Nephron (organoid): ENCODE results near the gene GIT1.

Experiments
- H3K27ac Mint-ChIP-seq, 3 experiments: 2 replicates each; pipeline ENCODE4 v1.8.0; 2020; ENCODE audit warnings: mixed read lengths in 3 of 3, mild to moderate bottlenecking in 2 of 3, moderate library complexity in 1 of 3
- H3K27me3 Mint-ChIP-seq: 2 replicates; pipeline ENCODE4 v1.8.0; 2021; ENCODE audit warnings: low read depth, mild to moderate bottlenecking, moderate library complexity, mixed read lengths
- H3K36me3 Mint-ChIP-seq: 2 replicates; pipeline ENCODE4 v1.8.0; 2020; ENCODE audit warnings: low read depth, mixed read lengths
- H3K4me1 Mint-ChIP-seq: 2 replicates; pipeline ENCODE4 v1.8.0; 2020; ENCODE audit warnings: mixed read lengths
- H3K4me3 Mint-ChIP-seq, 3 experiments: 2 replicates each; pipeline ENCODE4 v1.8.0; 2020; ENCODE audit warnings: mild to moderate bottlenecking in 3 of 3, mixed read lengths in 3 of 3, moderate library complexity in 2 of 3
- H3K9me3 Mint-ChIP-seq: 2 replicates; pipeline ENCODE4 v1.8.0; 2020; ENCODE audit warnings: mixed read lengths
- TF ChIP-seq, protein P1 (sequence below), 3 experiments: fragments of 200-600 bp; sonication (generic); IDR thresholded peaks; one replicate each; pipeline ENCODE4 v1.5.0; 2021; ENCODE audit warnings: antibody characterized with exemption in 3 of 3; ENCODE audit not compliant: unreplicated experiment in 3 of 3

Gene GIT1

DNA sequence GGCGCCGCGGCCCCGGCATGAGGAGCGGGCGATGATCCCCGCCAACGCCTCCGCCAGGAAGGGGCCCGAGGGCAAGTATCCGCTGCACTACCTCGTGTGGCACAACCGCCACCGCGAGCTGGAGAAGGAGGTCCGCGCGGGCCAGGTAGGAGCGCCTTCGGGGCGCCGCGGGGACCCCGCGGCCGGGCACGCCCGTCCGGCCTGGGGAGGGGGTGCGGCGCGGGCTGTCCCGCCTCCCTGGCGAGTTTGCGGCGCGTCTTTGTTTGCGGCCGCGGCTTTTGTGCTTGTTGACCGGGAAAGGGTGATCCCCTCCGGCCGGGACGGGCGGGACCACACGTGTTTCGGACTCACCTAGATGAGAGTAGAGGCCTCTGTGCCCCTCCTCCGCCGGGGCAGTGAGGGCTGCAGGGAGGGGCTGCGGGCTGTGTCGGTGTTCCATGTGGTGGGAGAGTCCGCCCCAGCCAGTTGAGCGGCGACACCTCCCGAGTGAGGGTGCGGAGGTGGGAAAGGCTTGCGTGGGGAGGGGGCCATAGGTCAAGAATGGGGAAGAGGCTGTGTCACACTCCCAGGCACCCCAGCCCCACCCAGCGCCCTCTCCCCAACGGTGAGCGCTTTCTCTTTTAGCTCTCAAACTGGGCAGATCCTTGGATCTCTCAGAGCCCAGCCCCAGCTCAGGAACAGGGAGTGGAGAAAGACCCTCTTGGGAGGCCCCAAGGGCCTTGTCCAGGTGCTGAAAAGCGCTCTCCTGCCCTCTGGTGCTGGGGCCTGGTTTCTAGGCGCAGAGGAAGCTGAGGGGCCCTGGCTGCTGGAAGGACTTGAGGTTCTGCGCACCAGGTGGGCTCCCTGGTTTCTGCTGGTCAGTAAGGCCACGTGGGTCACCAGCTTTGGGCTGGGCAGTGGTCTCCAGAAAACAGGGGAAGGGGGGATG, 4.4 kb upstream of the GIT1 start:
- Mint-ChIP-seq H3K4me3 (peak overlapping the region; percentile 82 to 85 (median 85)), H3K36me3 (no peaks in the 10 kb centered on the region), H3K9me3 (no peaks in the 10 kb centered on the region), H3K27me3 (peaks cover 2% of the 10 kb centered on the region), H3K4me1 (peaks cover 48% of the 10 kb centered on the region), H3K27ac (no peak overlapping the region)
- TF ChIP-seq, protein P1, sequence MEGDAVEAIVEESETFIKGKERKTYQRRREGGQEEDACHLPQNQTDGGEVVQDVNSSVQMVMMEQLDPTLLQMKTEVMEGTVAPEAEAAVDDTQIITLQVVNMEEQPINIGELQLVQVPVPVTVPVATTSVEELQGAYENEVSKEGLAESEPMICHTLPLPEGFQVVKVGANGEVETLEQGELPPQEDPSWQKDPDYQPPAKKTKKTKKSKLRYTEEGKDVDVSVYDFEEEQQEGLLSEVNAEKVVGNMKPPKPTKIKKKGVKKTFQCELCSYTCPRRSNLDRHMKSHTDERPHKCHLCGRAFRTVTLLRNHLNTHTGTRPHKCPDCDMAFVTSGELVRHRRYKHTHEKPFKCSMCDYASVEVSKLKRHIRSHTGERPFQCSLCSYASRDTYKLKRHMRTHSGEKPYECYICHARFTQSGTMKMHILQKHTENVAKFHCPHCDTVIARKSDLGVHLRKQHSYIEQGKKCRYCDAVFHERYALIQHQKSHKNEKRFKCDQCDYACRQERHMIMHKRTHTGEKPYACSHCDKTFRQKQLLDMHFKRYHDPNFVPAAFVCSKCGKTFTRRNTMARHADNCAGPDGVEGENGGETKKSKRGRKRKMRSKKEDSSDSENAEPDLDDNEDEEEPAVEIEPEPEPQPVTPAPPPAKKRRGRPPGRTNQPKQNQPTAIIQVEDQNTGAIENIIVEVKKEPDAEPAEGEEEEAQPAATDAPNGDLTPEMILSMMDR (IDR thresholded peaks at IDR 0.05; ENCODE audit: unreplicated experiment in 3 of 3): no peak

DNA sequence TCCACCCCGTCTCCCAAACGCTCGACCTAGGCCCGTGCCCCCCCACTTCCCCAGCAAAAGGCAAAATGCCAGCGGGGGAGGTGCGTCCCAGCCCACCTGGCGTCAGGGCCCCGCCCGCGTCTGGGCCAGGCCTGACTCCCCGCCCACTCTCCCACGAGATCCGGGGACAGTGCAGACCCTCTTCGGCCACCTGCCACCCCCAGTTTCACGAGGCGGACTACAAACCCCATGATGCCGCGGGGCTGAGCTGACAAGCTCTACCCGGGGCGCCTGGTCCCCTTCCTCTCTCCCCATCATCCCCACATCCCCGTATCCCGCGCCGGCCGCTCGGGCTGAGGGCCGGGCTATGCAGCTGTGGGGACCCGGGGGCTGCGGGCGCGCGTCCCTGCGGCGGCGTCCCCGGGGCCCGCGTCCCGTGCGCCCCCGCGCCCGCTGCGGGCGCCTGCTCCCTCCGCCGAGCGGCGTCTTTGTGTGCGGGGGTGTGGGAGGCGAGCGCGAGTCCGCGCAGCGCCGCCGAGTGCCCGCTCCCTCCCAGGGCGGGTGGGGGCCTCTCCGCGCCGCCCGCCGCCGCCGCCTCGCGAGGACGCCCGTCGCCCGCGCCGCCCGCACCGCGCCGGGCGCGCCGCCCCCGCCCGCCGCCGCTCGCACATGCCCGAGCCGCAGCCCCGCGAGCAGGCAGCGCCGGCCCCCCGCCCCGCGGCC, 3.6 kb upstream of the GIT1 start, which contains the start of gene ANKRD13B:
TSS of gene ANKRD13B (plus strand) at position 283 of the 702 bp plus-strand sequence. CDS start 490 bp downstream, outside the sequence.
- Mint-ChIP-seq H3K4me3 (peak within 1 kb of the TSS; percentile 82 to 94 (median 92)), H3K36me3 (no peaks in the 10 kb centered on the region), H3K27me3 (no peaks in the 10 kb centered on the region), H3K27ac (peak within 1 kb of the TSS; percentile 87 to 96 (median 93)), H3K9me3 (no peaks in the 10 kb centered on the region), H3K4me1 (peaks cover 49% of the 10 kb centered on the region)
- TF ChIP-seq, protein P1 (IDR thresholded peaks at IDR 0.05; ENCODE audit: unreplicated experiment in 3 of 3): no peak

DNA sequence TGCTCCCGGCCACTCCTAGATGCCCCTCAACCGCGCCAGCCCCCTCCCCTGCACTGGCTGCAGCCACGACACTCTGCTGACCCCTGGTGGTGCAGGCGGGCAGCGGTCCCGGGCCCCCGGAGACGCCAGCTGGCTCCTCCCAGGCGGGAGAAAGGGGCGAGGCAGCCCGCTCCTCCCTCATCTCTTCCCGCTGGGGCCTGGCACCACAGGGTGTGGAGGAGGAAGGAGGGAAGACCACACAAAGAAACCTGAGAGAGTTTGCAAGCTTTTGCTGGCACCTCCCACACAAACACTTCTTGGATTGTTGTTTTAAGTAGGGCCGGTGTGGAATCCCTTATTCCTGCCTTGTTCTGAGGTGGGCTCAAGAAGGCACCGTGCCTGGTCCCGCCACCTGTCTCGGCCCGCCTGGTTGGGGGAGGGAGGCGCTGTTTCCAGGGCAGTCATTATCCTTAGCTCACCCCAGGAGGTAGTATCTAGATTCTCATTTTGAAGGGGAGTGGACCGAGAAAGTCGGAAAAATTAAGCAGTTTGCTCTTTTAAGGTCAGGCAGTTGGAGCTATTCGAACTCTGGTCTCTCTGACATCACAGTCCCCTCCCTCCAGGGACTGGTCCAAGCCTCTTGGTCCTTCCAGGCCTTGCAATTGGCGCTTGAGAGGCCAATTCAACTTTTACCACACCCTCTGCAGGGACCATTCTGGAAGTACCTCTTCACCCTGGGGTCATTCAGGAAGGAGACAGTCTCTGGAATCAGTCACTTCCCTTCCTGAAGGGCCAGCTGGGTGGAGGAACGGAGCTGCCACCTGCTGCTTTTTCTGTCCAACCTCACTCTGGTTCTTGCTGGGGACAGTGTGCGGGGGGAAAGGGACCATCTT, 2.5 kb upstream of the GIT1 start:
- H3K27me3 Mint-ChIP-seq: no peaks in the 10 kb centered on the region
- H3K4me3 Mint-ChIP-seq: peak overlapping the region; percentile 79 to 94 (median 92)
- peaks cover 48% of the 10 kb centered on the region for H3K4me1 Mint-ChIP-seq
- no peaks in the 10 kb centered on the region for H3K36me3 Mint-ChIP-seq
- TF ChIP-seq, protein P1 (IDR thresholded peaks at IDR 0.05; ENCODE audit: unreplicated experiment in 3 of 3): peak; percentile 98 to 100 (median 99)
- H3K9me3 Mint-ChIP-seq: no peaks in the 10 kb centered on the region
- H3K27ac Mint-ChIP-seq: peak overlapping the region; percentile 87 to 96 (median 93)

DNA sequence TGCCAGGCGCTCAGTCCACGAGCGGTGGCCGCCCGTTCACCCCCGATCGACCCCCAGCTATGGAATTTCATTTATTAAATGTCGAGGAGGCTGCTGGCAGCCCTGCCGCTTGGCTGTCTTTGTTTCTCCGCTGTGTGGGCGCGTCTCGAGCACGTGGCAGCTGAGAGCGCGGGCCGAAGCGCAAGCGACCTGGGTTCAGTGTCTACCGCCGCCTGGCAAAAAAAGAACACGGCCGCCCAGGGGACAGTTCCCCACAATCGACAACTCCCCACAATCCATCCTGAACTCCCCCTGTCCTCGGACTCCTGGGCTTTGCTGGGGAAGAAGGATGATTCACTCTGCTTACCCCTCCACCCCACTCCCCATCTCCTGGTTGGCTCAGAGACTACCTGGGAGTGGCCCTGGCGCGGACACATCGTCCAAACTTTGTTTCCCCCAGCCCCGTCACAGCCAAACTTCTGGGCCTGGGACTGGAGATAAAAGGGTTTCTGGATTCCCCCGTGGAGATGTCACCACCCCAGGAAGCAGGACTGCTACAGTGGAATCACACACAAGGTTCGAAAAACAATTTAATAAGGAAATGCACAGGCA, 1.8 kb upstream of the GIT1 start:
- Mint-ChIP-seq H3K27ac (peak overlapping the region; percentile 87 to 96 (median 93)), H3K4me1 (peaks cover 48% of the 10 kb centered on the region)

More for the DNA sequence above, 1.8 kb upstream of the GIT1 start:
- H3K36me3 Mint-ChIP-seq: no peaks in the 10 kb centered on the region
- H3K4me3 Mint-ChIP-seq: peak overlapping the region; percentile 79 to 94 (median 92)
- TF ChIP-seq, protein P1 (IDR thresholded peaks at IDR 0.05; ENCODE audit: unreplicated experiment in 3 of 3): no peak
- no peaks in the 10 kb centered on the region for H3K27me3 Mint-ChIP-seq
- no peaks in the 10 kb centered on the region for H3K9me3 Mint-ChIP-seq
